NCI-H524 treated with DMSO at 0.1 percent for 48 hours (cell line): ENCODE results near the gene SSMEM1.
"Not testable (repeated sequence)": the region's sequence is repeated elsewhere in the genome, so short reads cannot be mapped to it uniquely, and the experiment has no call there.

Experiments
- DNase-seq: peaks from one replicate; lab custom pipeline; 2025; lab: John Stamatoyannopoulos, UW

The SSMEM1 gene, protein sequence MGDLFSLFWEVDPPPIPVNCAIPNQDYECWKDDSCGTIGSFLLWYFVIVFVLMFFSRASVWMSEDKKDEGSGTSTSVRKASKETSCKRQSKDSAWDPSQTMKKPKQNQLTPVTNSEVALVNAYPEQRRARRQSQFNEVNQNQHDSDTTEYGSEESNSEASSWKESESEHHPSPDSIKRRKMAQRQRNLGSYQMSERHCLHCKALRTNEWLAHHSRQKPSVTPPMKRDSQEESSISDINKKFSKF

GRCh38 chr7:130207642-130208041, at the start of gene SSMEM1:
Gene SSMEM1 (plus strand): TSS chr7:130207860. CDS start chr7:130207911, 51 bp downstream.
- DNase-seq: no peak

DNA sequence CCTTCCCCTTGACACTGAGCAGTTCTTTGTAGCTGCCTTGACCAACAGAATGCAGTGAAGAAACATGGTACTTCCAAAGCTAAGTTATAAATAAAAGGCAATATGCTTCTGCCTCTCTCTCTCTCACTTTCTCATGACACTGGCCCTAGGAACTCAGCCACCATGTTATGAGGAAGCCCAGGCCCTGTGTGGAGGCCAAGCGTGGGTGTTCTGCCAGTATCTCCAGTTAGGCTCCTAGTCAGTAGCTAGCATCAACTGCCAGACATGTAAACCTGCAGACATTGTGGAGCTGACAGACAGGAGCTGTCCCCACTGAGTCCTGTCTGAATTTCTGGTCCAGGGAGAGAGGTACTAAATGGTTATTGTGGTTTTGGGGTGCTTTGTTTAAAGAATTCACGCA, 47.6 kb upstream of the SSMEM1 start:
- DNase-seq: no peak

- no peak for DNase-seq
Observed at GRCh38 chr7:130160455-130160854, 47.2 kb upstream of the SSMEM1 start.

GRCh38 chr7:130162196-130162595, 45.5 kb upstream of the SSMEM1 start:
- DNase-seq: no peak

GRCh38 chr7:130174237-130174959, 33.3 kb upstream of the SSMEM1 start:
- no peak for DNase-seq

DNA sequence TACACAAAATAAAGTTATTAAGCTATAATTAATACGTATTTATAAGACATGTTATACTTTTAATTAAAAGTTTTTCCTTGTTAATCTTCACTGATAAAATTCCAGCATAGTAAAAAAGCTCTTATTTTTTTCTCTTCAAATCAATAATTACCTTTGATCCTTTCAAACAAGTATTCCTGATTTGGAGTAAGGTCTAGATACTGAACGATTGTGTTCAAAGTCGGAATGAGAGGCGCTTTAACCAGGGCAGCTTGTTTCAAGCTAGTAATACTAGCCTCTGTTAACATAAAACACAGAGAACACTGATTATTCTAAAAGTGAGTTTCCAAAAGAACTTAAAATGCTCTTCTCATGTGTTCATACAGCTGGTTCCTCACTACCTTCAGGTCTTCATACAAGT, 29.4 kb upstream of the SSMEM1 start:
- DNase-seq: no peak

- DNase-seq: no peak
Observed at GRCh38 chr7:130179631-130180030, 28.0 kb upstream of the SSMEM1 start.

GRCh38 chr7:130180571-130181262, 26.9 kb upstream of the SSMEM1 start:
- no peak for DNase-seq

DNA sequence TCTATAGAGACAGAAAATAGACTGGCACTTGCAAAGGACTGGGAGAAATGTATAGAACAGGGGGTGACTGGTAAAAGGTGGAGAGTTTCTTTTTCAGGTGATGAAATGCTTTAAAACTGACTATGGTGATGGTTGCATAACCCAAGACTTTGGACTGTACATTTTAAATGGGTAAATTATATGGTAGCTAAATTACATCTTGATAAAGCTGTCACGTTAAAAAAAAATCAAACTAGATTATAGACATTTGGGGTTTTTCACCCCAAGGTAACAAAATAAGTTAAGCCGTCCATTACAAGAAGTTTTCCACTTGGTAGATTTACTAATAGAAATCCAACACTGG, 26.4 kb upstream of the SSMEM1 start:
- DNase-seq: no peak

GRCh38 chr7:130182990-130183389, 24.7 kb upstream of the SSMEM1 start:
- DNase-seq: no peak

- not testable (repeated sequence) for DNase-seq
Observed at GRCh38 chr7:130184349-130184748, 23.3 kb upstream of the SSMEM1 start.

DNA sequence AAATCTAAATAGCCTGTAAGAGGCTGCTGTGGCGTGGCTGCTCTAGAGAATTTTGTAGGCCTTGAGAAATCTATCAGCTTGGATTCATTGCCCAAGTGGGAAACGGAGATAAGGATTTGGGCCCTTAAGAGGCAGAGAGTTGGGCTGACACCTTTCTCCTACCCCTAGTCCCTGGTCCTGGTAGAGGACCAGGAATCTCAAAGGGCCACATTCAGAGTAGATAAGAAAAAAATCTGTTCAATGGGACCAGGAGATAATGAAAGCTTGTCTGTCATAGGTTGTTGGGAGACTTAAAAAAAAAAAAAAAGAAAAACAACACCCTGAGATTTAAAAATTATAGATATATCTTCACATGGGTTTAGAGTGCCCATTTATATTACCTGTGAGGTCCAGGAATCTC, 20.3 kb upstream of the SSMEM1 start:
- no peak for DNase-seq

DNA sequence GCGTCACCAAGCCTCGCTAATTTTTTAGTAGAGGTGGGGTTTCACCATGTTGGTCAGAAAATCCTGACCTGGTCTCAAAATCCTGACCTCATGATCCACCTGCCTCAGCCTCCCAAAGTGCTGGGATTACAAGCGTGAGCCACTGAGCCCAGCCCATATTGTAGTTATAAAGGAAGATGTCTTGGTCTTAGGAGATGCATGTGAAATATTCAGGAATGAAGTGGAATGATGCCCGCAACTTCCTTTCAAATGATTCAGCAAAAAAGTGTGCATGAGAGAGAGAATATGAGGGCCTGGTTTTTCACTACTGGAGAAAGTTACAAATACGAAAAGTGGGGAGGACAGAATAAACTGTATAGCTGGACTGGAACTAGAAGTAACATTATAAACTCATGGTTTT, 18.3 kb upstream of the SSMEM1 start:
- no peak for DNase-seq

DNA sequence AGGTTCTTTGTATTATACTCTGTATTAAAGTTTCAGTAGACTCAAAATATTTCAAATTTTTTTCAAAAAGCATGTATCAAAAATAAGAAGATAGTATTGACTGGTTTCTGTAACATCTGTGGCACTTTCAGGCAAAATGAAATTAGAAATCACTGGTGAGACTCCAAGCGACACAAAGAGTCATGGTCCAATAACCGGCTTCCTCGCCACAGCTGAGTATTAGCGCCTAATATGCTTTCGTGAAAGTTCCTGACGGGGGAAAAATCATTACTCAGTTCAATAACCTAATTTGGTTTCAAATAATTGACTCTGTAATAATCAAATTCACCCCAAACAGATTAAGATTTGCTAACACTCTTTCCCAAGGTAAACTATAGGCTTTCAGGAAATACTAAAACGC, 15.9 kb upstream of the SSMEM1 start:
- no peak for DNase-seq

GRCh38 chr7:130195396-130195795, 12.3 kb upstream of the SSMEM1 start:
- DNase-seq: no peak

GRCh38 chr7:130196476-130196875, 11.2 kb upstream of the SSMEM1 start:
- DNase-seq: no peak

- no peak for DNase-seq
Observed at GRCh38 chr7:130197094-130197493, 10.6 kb upstream of the SSMEM1 start.

DNA sequence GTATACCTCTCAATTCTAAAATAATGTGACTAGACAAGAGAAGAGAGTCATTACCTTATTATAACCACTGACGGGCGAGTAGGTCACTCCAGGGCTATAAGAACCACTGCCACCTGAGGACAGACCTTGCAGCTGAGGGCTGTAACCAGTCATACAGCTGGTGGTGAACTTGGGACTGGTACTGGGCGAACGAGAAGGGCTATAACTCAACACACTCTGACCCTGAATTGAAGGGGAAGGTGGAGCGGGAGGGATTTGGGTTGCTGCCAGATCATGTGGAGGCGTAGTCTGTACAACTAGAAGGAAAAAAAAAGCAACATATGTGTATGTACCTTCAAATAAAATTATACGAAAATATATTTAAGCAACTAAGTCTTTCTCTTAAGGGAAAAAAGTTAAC, 5.9 kb upstream of the SSMEM1 start:
- no peak for DNase-seq

- DNase-seq: peak; percentile 93
Observed at GRCh38 chr7:130205084-130205947, 2.3 kb upstream of the SSMEM1 start, which contains the start of gene TMEM209. Gene TMEM209 (minus strand): TSS chr7:130205406. CDS start chr7:130205375, 31 bp downstream.

DNA sequence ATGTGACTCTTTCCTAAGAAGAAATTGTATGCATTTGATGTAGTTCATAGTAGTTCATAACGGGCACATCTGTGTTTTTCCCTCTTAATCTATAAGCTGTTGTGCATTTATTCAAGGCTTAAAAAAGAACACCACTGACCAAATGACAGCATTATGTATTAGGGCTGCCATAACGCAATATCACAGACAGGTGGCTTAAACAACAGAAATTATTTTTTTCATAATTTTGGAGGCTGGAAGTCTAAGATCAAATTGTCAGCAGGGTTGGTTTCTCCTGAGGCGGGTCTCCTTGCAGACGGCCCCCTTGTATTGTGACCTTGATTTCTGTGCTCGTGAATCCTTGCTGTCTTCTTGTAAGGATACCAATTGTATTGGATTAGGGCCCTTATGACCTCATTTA, 627 bp upstream of the SSMEM1 start:
- no peak for DNase-seq

- DNase-seq: no peak
Observed at GRCh38 chr7:130208516-130208915, 856 bp downstream of the SSMEM1 start.
